ENCODE measurements around the gene RNU6-8.

Gene RNU6-8

GRCh38 chr14:32202998-32203882, at the start of gene RNU6-8:
Gene RNU6-8, minus strand, starts transcription at chr14:32203269.
- peak; percentile 20 to 95 (median 84) for DNase-seq

GRCh38 chr14:32252030-32252670, 49.1 kb upstream of the RNU6-8 start:
- DNase-seq = peak in 46 of 56 donors; percentile 4 to 80 (median 34)

DNA sequence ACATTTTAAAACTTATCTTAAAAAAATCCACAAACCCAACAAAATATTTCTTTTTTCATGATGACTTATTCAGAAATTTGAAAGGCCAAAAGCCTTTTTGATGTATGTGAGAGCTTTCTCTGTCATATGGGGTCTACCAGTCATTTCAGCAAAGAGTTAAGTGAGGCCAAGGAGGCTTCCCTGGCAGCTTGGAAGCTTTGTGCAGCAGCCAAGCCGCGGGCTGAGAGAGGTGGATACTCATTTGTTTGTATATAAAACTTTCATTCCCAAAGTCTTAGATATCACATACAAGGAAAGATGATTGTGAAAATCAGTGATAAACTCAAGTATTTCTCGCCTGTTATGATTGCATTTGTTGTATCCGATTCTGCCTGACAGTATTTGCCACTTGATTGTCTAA, 48.5 kb upstream of the RNU6-8 start:
- DNase-seq = peak in 1 of 56 donors; percentile 1

DNA sequence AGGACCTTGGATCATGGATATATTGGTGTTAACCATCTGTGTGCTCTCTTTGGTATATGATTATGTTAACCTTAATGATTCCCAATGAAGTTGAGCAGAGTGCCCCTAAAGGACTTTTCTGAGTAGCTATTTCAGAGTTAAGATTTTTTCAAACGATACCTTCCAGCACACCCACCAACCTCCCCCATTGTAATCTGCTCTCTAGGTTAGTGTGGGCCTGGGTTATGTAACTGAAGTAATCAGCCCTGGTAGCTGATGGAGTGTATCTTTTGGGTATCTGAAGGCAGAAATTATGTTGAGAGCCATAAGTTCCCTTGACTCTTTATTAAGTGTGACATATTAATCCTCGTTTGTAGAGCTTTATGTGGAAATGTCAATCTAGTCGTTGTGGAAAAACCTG, 47.6 kb upstream of the RNU6-8 start:
- peak in 2 of 56 donors; percentile 1 to 3 for DNase-seq

DNA sequence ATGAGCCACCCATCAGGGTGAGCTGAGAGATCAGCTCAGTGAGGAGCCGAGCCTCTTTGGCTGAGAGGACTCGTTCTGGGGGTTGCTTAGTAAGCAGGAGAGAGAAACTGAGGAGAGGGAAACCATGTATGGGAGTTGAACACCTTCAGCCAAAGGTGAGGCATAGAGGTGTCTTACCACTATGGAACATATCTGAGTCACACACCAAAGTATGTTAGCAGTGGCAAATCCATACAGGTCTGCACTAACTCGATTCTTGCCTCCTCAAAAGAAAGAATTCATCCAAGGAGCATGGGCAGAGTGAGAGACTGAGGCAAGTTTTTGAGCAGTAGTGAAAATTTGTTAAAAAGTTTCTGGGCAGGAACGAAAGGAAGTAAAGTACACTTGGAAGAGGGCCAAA, 46.7 kb upstream of the RNU6-8 start:
- DNase-seq = no peak

- no peak for DNase-seq
Observed at GRCh38 chr14:32249371-32249770, 46.3 kb upstream of the RNU6-8 start.

GRCh38 chr14:32246751-32247150, 43.7 kb upstream of the RNU6-8 start:
- no peak for DNase-seq

DNA sequence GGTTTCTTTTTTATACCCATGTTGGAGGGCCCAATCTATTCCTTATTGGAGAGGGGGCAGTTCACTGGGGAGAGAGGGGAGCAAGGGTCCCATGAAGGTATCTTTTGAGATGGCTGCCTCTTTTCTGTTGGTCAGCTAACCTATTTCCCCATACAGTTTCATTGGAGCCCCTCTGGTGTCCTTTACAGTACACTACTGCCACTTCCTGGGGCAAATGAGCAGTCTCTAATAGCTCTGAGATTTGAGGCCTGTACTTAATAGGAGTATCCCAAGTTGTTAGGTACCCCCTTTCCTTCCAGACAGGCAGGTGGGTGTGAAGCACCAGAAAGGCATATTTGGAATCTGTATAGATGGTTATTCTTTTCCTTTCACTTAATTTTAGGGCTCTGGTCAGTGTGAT, 41.3 kb upstream of the RNU6-8 start:
- DNase-seq = no peak

- DNase-seq = no peak
Observed at GRCh38 chr14:32233260-32233659, 30.2 kb upstream of the RNU6-8 start.

DNA sequence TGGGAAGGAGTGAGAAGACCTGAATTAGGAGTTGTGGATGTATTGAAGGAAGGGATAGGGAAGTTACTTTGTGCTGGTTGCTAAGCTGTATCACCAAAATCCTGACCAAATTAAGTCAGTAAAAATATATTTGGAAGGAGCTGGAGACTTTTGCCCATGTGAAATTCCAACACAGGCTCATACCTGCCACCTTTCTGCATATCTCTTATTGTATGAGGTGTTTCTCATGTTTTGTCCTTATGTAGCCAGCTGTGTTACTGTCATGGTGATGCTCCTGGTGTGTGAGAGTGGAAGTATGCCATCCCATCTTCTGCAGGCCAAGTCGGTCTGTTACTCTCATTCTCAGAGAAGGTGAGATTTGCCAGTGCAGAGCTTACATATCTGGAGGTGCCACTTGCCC, 29.4 kb upstream of the RNU6-8 start:
- no peak for DNase-seq

DNA sequence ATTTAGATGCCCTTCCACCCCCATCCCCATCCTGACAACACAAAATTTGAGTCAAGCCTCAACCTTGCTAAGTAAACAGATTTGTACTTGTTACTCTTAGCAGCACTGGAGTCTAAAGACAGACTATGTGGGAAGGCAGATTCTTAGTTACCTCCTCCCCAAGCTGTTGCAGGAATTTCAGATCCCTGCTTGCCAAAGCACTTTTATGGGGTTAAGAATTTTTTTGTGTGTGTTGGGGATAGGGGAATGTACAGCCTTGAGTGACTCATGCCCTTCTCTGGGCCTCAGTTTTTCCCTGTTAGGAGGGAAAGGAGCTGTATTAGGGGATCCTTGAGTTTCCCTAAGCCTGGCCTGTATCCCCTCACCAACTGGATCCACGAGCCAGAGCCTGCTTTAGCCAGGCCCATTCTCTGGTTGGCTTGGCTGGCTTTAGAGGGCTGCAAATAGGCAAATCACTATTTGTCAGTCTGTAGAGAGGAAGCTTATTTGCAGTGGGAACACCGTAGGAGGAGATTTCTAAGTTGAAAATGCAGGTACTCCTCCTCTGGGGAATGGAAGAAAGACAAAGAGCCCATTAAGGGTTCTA, 27.7 kb upstream of the RNU6-8 start:
- DNase-seq = no peak

- no peak for DNase-seq
Observed at GRCh38 chr14:32230181-32230580, 27.1 kb upstream of the RNU6-8 start.

GRCh38 chr14:32226056-32226455, 23.0 kb upstream of the RNU6-8 start:
- no peak for DNase-seq

DNA sequence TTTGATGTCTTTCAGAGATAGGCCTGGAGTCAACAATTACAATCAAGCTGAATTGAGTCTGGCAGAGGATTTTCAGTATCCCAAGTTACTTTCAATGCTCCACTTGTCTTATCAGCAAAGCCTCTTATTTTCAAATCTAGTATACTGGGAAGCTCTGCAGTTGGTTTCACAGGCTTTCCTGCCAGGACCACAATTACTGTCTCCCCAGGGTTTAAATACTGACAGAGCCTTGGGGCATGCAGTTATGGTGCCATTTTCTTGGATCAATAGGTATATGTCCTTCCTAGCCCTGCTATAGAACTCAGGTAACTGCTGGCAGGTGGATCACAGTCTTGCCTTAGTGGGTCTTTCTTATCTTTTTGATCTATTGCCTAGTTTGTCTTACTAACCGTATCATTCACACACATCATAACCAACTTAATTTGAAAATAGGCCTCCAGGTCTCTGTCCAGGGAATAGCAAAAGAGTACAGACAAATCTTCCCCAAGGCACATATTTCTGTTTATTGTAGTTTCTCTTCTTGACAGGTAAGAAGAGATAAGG, 22.4 kb upstream of the RNU6-8 start:
- DNase-seq = no peak

- peak in 20 of 56 donors; percentile 1 to 57 (median 5) for DNase-seq
Observed at GRCh38 chr14:32224737-32225377, 21.8 kb upstream of the RNU6-8 start.

DNA sequence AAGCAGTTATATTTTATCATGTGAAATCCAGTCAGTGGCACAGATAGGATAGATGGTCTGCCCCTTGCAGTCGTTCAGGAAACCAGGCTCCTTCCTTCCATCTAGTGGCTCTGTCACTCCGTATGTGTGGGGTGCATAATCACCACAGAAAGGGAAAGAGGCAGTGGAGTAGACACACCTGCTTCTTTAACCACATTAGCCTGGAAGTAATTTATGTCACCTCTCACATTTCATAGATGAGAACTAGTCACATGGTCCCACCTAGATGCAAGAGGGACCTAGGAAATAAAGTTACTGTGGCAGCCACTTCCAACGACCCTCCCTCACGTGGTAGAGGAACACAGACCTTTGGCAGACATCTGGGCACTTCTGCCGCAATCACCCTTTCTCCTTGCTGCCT, 14.2 kb upstream of the RNU6-8 start:
- no peak for DNase-seq

DNA sequence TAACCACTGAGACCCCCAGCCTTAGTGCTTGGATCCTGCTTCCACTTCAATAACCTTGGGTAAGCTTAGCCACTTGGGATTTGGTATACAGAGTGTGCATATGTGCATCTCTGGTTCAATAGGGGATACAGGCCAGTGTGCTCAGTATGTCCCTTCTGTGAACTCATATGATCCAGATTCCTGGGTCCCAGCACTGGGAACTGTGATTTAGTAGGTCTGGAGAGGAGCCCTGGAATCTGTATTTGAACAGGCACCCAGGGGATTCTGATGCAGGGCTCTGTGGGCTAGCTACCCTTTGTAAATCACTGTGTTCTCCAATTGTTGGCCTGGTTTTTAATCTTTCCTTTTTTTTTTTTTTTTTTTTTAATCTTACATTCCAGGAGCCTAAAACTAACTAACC, 9.8 kb upstream of the RNU6-8 start:
- no peak for DNase-seq

DNA sequence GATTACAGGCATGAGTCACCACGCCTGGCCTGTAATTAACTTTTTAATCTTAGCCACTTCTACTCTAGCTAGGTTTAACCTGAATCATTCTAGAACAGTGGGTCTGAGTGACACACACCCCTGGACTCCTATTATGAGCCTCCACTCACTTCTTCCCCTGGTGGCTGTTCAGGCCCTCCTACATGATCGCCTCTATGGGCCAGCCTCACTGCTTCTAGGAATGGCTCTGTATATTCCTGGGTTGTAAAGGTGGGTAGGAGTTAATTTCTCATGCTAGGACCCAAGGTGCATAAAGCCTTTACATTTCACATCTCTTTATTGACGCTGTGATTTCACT, 8.0 kb upstream of the RNU6-8 start:
- DNase-seq = no peak

DNA sequence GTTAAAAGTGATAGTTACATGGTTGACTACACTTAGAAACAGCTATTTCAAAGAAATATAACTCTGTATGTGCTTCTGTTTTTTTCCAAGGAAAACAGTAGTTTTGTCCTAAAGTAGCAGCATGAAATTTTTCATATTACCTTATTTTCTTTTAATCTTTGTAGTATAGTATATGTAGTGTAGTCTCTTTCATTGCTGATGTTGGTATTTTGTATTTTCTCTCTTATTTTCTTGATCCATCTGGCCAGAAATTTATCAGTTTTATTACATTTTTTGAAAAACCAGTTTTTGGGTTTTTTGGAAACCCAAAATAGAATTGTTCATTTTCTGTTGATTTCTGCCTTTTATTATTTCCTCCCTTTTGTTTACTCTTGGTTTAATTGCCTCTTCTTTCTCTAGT, 6.4 kb upstream of the RNU6-8 start:
- no peak for DNase-seq

DNA sequence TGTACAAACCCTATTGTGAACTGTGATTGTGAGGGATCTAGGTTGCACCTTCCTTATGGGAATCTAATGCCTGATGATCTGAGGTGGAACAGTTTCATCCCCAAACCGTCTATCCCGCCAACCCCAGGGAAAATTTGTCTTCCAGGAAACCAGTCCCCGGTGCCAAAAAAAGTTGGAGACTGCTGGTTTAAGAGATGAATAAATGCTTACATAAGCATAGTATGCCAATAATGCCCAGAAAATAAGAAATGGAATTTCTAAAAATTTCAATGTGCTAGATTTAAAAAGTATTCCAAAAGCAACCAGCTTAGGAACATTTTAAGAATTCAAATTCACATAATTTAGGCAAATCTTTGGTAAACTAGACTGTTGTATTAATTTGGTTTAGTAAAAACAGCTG, 5.4 kb upstream of the RNU6-8 start:
- no peak for DNase-seq

- DNase-seq = no peak
Observed at GRCh38 chr14:32206552-32206951, 3.5 kb upstream of the RNU6-8 start.

- DNase-seq = no peak
Observed at GRCh38 chr14:32205984-32206383, 2.9 kb upstream of the RNU6-8 start.

All from nucleus accumbens (tissue), 56 donors.